ENCODE results near the gene PRKAA2.

The PRKAA2 gene

GRCh38 chr1:56666112-56666608 is 21.0 kb downstream of the PRKAA2 start:
- Histone ChIP-seq H3K9ac (ENCODE audit: low read length) (no peak overlapping the region), H3F3A (ENCODE audit: insufficient read depth, low read length) (no peaks in the 10 kb centered on the region), H3K9me3 (ENCODE audit: low read length) (no peaks in the 10 kb centered on the region), H3K27me3 (ENCODE audit: insufficient read depth, low read length) (no peaks in the 10 kb centered on the region), H3K4me2 (ENCODE audit: low read length) (no peak overlapping the region), H3K36me3 (ENCODE audit: insufficient read depth, low read length) (no peaks in the 10 kb centered on the region), H3K27ac (ENCODE audit: low read depth, low read length, poor library complexity, severe bottlenecking) (no peak overlapping the region), H2AFZ (ENCODE audit: low read length) (no peak overlapping the region), H3K79me2 (ENCODE audit: insufficient read depth, low read length) (no peaks in the 10 kb centered on the region), H3K4me1 (ENCODE audit: insufficient read depth, low read length, severe bottlenecking) (no peaks in the 10 kb centered on the region), H3K4me3 (ENCODE audit: low read depth, low read length, poor library complexity, severe bottlenecking) (no peak overlapping the region), H3K9me2 (ENCODE audit: low read depth, low read length) (no peaks in the 10 kb centered on the region), H4K20me1 (ENCODE audit: insufficient read depth, low read length) (no peaks in the 10 kb centered on the region)
- TF ChIP-seq EZH2 (IDR thresholded peaks at IDR 0.05; ENCODE audit: borderline replicate concordance, low read length): no peak

GRCh38 chr1:56670350-56670749 is 25.2 kb downstream of the PRKAA2 start:
- Histone ChIP-seq H3K79me2 (ENCODE audit: insufficient read depth, low read length) (no peaks in the 10 kb centered on the region), H2AFZ (ENCODE audit: low read length) (no peak overlapping the region), H3K36me3 (ENCODE audit: insufficient read depth, low read length) (no peaks in the 10 kb centered on the region), H3K9me3 (ENCODE audit: low read length) (no peaks in the 10 kb centered on the region), H3K4me2 (ENCODE audit: low read length) (no peak overlapping the region), H3K9ac (ENCODE audit: low read length) (no peak overlapping the region), H3K27ac (ENCODE audit: low read depth, low read length, poor library complexity, severe bottlenecking) (no peak overlapping the region), H4K20me1 (ENCODE audit: insufficient read depth, low read length) (no peaks in the 10 kb centered on the region), H3K9me2 (ENCODE audit: low read depth, low read length) (no peaks in the 10 kb centered on the region), H3K4me3 (ENCODE audit: low read depth, low read length, poor library complexity, severe bottlenecking) (no peak overlapping the region), H3K4me1 (ENCODE audit: insufficient read depth, low read length, severe bottlenecking) (no peaks in the 10 kb centered on the region), H3K27me3 (ENCODE audit: insufficient read depth, low read length) (no peaks in the 10 kb centered on the region), H3F3A (ENCODE audit: insufficient read depth, low read length) (no peaks in the 10 kb centered on the region)
- no peak for TF ChIP-seq CTCF (IDR thresholded peaks at IDR 0.05; ENCODE audit: low read length)
- no peak for TF ChIP-seq EZH2 (IDR thresholded peaks at IDR 0.05; ENCODE audit: borderline replicate concordance, low read length)

- Histone ChIP-seq H3K4me1 (ENCODE audit: insufficient read depth, low read length, severe bottlenecking) (no peaks in the 10 kb centered on the region), H3K9me3 (ENCODE audit: low read length) (no peaks in the 10 kb centered on the region), H3K4me3 (ENCODE audit: low read depth, low read length, poor library complexity, severe bottlenecking) (no peak overlapping the region), H2AFZ (ENCODE audit: low read length) (no peak overlapping the region), H3F3A (ENCODE audit: insufficient read depth, low read length) (no peaks in the 10 kb centered on the region), H3K4me2 (ENCODE audit: low read length) (no peak overlapping the region), H3K27me3 (ENCODE audit: insufficient read depth, low read length) (no peaks in the 10 kb centered on the region), H3K9ac (ENCODE audit: low read length) (no peak overlapping the region), H4K20me1 (ENCODE audit: insufficient read depth, low read length) (no peaks in the 10 kb centered on the region), H3K36me3 (ENCODE audit: insufficient read depth, low read length) (no peaks in the 10 kb centered on the region), H3K79me2 (ENCODE audit: insufficient read depth, low read length) (no peaks in the 10 kb centered on the region), H3K9me2 (ENCODE audit: low read depth, low read length) (no peaks in the 10 kb centered on the region), H3K27ac (ENCODE audit: low read depth, low read length, poor library complexity, severe bottlenecking) (no peak overlapping the region)
- TF ChIP-seq CTCF (IDR thresholded peaks at IDR 0.05; ENCODE audit: low read length) (no peak), EZH2 (IDR thresholded peaks at IDR 0.05; ENCODE audit: borderline replicate concordance, low read length) (no peak)
Measured at GRCh38 chr1:56671085-56671484, 26.0 kb downstream of the PRKAA2 start.

- H4K20me1 ChIP-seq (ENCODE audit: insufficient read depth, low read length): no peaks in the 10 kb centered on the region
- TF ChIP-seq CTCF (IDR thresholded peaks at IDR 0.05; ENCODE audit: low read length): no peak
- no peak for TF ChIP-seq EZH2 (IDR thresholded peaks at IDR 0.05; ENCODE audit: borderline replicate concordance, low read length)
- H3K4me3 ChIP-seq (ENCODE audit: low read depth, low read length, poor library complexity, severe bottlenecking): no peak overlapping the region
- H3K4me1 ChIP-seq (ENCODE audit: insufficient read depth, low read length, severe bottlenecking): no peaks in the 10 kb centered on the region
- no peak overlapping the region for H3K4me2 ChIP-seq (ENCODE audit: low read length)
- no peak overlapping the region for H3K27ac ChIP-seq (ENCODE audit: low read depth, low read length, poor library complexity, severe bottlenecking)
- H3K9me3 ChIP-seq (ENCODE audit: low read length): no peaks in the 10 kb centered on the region
- no peak overlapping the region for H3K9ac ChIP-seq (ENCODE audit: low read length)
- no peak overlapping the region for H2AFZ ChIP-seq (ENCODE audit: low read length)
- H3K79me2 ChIP-seq (ENCODE audit: insufficient read depth, low read length): no peaks in the 10 kb centered on the region
- no peaks in the 10 kb centered on the region for H3K9me2 ChIP-seq (ENCODE audit: low read depth, low read length)
- H3K36me3 ChIP-seq (ENCODE audit: insufficient read depth, low read length): no peaks in the 10 kb centered on the region
- no peaks in the 10 kb centered on the region for H3F3A ChIP-seq (ENCODE audit: insufficient read depth, low read length)
- H3K27me3 ChIP-seq (ENCODE audit: insufficient read depth, low read length): no peaks in the 10 kb centered on the region
Measured at GRCh38 chr1:56671542-56671941, 26.4 kb downstream of the PRKAA2 start.
